ENCODE data around the gene LMO2.

GRCh38 chr11:33924341-33924740, 32.5 kb upstream of the LMO2 start:
- no peak for TF ChIP-seq FOXK2 (IDR thresholded peaks at IDR 0.05)
- no peak for TF ChIP-seq ZNF672 (CRISPR knock-in tag; IDR thresholded peaks at IDR 0.05)
- TF ChIP-seq CTCF (CRISPR knock-in tag; IDR thresholded peaks at IDR 0.05), result no peak
- TF ChIP-seq, protein P1, sequence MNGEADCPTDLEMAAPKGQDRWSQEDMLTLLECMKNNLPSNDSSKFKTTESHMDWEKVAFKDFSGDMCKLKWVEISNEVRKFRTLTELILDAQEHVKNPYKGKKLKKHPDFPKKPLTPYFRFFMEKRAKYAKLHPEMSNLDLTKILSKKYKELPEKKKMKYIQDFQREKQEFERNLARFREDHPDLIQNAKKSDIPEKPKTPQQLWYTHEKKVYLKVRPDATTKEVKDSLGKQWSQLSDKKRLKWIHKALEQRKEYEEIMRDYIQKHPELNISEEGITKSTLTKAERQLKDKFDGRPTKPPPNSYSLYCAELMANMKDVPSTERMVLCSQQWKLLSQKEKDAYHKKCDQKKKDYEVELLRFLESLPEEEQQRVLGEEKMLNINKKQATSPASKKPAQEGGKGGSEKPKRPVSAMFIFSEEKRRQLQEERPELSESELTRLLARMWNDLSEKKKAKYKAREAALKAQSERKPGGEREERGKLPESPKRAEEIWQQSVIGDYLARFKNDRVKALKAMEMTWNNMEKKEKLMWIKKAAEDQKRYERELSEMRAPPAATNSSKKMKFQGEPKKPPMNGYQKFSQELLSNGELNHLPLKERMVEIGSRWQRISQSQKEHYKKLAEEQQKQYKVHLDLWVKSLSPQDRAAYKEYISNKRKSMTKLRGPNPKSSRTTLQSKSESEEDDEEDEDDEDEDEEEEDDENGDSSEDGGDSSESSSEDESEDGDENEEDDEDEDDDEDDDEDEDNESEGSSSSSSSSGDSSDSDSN (CRISPR knock-in tag; IDR thresholded peaks at IDR 0.05), result no peak
- TF ChIP-seq, protein P2, sequence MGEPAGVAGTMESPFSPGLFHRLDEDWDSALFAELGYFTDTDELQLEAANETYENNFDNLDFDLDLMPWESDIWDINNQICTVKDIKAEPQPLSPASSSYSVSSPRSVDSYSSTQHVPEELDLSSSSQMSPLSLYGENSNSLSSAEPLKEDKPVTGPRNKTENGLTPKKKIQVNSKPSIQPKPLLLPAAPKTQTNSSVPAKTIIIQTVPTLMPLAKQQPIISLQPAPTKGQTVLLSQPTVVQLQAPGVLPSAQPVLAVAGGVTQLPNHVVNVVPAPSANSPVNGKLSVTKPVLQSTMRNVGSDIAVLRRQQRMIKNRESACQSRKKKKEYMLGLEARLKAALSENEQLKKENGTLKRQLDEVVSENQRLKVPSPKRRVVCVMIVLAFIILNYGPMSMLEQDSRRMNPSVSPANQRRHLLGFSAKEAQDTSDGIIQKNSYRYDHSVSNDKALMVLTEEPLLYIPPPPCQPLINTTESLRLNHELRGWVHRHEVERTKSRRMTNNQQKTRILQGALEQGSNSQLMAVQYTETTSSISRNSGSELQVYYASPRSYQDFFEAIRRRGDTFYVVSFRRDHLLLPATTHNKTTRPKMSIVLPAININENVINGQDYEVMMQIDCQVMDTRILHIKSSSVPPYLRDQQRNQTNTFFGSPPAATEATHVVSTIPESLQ (CRISPR knock-in tag; conservative IDR thresholded peaks at IDR 0.05), result no peak
- no peak for TF ChIP-seq CENPBD1 (CRISPR knock-in tag; IDR thresholded peaks at IDR 0.05; ENCODE audit: borderline replicate concordance, low read depth)
- no peak for TF ChIP-seq MXI1 (IDR thresholded peaks at IDR 0.05; ENCODE audit: borderline replicate concordance, low read depth, low read length)
